A172 (cell line): ENCODE data around the gene SPI1. TPM values are rescaled to one million over a fixed set of nuclear protein-coding genes. Genes with fewer than 3 reads are reported as not detected.

Experiments
- DNase-seq: peaks from one replicate; pipeline ENCODE4 v3.0.0-alpha.2; 2015; ENCODE audit warnings: low spot score
- total RNA-seq: library from RNA; depleted of rRNA; stranded (reverse); fragments of >200 nt; shearing (Covaris generic); gene quantifications from 2 replicates; pipeline ENCODE4 v1.2.3, GENCODE V29; 2014

The SPI1 gene
- total RNA-seq, 1 experiment from 2014 or later, result not detected

DNA sequence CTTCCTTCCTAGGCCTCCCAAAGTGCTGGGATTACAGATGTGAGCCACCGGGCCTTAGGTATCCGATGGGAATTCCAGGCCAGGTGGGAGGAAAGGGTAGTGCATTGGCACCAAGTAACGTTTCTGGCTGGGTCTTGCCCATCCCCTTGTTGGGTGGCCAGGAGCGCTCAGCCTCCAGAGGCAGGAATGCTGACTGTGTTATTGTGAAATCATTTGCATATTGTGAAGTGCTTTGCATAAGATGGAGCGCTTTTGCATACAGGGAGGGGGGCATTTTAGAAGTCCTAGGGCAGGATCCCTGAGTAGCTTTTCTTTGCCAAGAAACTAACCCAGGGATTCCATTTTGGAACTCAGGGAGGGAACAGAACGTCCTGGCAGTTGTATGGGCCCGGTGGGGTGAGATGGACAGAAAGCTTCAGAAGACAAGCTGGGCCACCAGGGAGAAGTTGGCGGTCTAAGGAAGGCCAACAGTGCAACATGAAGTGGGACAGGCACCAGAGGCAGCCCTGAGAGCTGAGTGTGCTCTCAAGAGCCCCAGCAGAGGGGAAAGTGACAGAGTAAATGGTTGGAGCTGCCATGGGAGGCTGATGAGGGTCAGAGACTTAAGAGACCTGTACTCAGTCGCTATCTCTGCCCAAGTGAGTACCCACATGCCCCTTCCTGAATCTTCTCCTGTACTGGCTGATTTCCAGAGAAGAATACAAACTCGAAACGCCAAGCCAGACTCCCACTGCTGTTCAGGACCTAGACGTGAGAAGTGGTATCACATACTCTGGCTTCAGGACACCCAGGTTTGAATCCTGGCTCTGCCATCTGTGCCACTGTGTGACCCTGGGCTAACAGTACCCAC is 28.8 kb upstream of the SPI1 start:
- no peak for DNase-seq

DNA sequence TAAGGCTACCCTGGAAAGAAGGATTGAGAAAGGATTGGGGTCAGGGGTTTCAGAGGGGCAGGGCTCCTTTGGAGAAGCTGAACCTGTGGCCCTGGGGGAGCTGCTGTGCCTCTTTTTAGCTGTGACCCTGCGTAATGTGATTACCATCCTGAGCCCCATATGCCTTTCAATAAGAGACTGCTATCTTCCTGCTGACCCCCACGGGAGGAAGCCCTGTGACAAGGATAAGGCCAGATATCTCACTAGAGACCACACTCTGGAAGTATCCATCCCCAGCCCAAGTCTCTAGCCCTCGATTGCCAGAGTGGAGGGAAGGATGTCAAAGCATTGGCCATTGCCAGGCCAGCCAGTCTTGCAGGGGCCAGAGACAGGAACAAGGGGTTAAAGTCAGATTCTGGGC is 25.2 kb upstream of the SPI1 start:
- no peak for DNase-seq

DNA sequence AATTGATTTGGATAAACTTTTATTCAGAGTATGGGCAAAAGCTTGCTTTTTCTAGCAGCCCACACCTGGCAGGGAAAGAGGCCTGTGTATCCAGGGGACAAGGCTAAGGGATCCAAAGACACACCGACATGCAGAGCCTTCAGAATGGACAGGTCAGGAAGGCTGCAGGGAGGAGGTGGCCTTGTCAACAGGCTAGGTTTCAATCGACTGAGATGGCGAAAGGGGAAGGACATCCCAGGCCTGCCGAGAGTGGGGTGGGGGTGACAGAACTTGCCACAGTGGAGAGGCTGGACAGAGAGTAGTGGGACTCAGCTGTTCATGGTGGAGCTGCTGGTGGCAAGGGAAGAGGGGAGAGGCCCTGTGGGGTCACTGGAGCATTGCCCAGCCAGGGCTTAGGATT is 24.8 kb upstream of the SPI1 start:
- DNase-seq, result no peak

- no peak for DNase-seq
Measured at GRCh38 chr11:47400768-47401279, 22.5 kb upstream of the SPI1 start.

GRCh38 chr11:47399860-47400767 is 21.8 kb upstream of the SPI1 start:
- no peak for DNase-seq

DNA sequence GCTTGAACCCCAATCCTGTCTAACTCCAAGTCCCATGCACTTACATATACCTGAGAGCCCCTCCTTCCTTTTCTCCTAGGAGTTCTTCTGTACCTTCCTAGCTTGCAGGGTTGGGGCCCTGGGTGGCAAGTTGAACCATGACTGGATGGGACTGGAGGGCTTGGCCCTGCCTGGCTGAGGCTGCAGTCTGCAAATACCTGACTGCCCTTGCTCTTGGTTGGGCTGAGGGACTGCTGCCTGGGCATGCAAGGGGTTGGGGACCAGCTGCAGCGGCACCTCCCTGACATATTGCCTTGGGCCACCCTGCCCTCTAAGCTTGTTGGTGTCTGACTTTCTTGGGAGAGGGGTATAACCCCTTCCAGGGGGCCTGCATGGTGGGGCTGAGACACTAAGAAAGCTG is 20.2 kb upstream of the SPI1 start:
- no peak for DNase-seq

- DNase-seq, result no peak
Measured at GRCh38 chr11:47398011-47398410, 19.7 kb upstream of the SPI1 start.

DNA sequence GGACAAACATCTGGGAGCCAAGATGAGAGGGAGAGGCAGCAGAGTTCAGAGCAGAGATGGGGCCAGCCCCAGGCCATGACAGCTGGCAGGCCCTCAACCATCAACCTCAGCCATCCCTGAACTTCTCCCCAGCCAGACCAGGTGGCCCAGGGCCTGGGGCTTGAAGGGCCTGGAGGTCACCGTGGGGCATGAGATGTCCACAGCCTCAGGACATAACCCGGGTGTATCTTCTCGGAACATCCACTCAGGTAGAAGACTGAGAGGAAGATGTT is 17.6 kb upstream of the SPI1 start:
- DNase-seq, result no peak

DNA sequence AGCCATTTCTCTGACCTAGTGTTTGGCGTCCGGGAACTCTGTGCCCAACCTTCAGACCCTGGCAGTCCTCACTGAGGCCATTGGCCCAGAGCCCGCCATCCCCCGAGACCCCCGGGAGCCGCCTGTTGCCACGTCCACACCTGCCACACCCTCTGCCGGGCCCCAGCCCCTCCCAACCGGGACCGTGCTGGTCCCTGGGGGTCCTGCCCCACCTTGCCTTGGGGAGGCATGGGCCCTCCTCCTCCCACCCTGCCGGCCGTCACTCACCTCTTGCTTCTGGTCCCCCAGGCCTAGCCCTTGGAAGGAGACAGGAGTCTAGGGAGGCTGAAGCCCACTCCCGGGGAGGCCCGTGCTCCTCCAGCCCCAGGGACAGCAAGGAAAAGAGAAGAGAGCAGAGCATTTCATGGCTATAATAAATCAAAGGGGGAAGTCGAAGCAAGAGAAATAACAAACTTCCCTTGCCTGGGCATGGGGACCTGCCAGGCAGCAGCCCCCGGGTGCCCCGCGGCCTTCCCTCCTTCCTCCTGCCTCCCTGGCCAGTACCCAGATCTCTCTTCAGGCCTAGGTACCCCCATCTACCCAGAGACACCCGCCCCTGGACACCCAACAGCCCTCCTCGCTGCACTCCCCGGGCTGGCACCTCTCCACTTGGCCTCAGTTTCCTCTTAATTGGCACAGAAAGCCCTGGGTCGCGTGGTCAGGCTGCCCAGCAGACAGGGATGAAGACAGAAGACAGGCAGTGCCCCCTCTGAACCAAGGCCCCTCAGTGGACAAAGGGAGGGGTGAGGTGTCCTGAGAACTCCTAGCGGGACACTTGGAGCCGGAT is 17.1 kb upstream of the SPI1 start:
- DNase-seq, result no peak

- no peak for DNase-seq
Measured at GRCh38 chr11:47394322-47395222, 16.2 kb upstream of the SPI1 start.

DNA sequence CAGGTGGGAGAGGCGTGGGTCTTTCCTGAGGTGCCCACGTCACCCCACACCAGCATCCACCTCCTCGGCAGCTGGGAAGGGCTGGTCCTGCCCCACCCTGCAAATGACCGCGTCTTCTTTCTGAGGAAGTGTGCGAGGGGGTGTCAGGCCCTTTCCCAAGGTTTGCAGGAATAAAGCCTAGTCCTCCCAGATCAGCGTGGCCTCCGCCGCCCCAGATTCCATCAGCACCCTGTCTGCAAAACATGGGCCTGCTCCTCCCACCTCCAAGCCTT is 15.6 kb upstream of the SPI1 start:
- no peak for DNase-seq

GRCh38 chr11:47393163-47394049 is 15.1 kb upstream of the SPI1 start:
- peak; percentile 43 for DNase-seq

GRCh38 chr11:47392546-47393162 is 14.3 kb upstream of the SPI1 start:
- DNase-seq, result no peak

GRCh38 chr11:47391711-47392432 is 13.5 kb upstream of the SPI1 start:
- DNase-seq, result no peak

- DNase-seq, result no peak
Measured at GRCh38 chr11:47391077-47391583, 12.8 kb upstream of the SPI1 start.

- DNase-seq, result no peak
Measured at GRCh38 chr11:47390422-47390760, 12.0 kb upstream of the SPI1 start.

- DNase-seq, result no peak
Measured at GRCh38 chr11:47389577-47390421, 11.5 kb upstream of the SPI1 start.
